GM18520 (cell line): ENCODE measurements around the gene CNPY2.
A peak's percentile ranks its signal among the peaks of the same experiment; 100 is the strongest.
"Not testable (repeated sequence)": the region's sequence is repeated elsewhere in the genome, so short reads cannot be mapped to it uniquely, and the experiment has no call there.

ENCODE experiments used
- ATAC-seq: cut with Tn5 transposase; IDR thresholded peaks from one replicate; pipeline ENCODE4 v1.9.1; 2021; ENCODE audit not compliant: unreplicated experiment

The CNPY2 gene

DNA sequence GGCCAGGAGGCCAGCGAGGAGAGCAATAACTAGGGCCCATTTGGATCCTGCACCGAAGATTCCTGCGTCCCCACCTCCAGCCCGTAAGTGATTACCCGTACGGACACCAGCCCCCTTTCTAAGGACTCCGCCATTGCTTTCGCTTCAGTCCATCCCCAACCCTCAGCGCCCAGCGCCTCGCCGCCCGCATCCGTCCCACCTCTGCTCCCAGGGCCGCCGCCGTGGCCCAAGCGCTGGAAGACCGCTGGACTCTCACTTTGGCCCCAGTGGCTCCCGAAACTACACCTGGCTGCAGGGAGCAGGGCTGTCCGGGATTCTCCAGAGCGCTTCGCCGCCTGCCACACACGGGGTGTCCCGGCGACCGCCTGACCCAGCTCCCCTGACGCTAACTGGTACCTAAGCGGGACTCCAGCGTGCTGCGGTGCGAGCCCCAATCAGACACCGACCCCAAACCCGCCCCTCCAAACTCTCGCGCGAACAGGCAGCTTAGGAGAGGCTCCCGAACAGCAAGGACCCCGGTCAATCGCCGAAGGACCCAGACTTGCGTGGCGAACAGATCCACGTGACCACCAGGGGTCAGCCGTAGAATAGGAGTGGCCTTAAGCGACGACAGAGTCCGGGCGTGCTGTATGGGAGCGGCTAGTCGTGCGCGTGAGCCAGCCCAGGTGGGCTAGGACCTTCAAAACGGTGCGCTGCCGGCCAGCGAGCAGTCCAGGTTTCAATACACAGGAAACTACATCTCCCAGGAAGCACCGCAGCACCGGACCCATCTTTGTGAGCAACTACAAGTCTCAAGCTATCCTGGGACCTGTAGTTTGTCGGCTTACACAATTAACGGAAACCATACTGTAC lies at the start of gene CNPY2:
CNPY2 (minus strand) TSS at position 367 of the 852 bp plus-strand sequence. CDS start 771 bp downstream, outside the sequence.
- peak; percentile 83 for ATAC-seq

DNA sequence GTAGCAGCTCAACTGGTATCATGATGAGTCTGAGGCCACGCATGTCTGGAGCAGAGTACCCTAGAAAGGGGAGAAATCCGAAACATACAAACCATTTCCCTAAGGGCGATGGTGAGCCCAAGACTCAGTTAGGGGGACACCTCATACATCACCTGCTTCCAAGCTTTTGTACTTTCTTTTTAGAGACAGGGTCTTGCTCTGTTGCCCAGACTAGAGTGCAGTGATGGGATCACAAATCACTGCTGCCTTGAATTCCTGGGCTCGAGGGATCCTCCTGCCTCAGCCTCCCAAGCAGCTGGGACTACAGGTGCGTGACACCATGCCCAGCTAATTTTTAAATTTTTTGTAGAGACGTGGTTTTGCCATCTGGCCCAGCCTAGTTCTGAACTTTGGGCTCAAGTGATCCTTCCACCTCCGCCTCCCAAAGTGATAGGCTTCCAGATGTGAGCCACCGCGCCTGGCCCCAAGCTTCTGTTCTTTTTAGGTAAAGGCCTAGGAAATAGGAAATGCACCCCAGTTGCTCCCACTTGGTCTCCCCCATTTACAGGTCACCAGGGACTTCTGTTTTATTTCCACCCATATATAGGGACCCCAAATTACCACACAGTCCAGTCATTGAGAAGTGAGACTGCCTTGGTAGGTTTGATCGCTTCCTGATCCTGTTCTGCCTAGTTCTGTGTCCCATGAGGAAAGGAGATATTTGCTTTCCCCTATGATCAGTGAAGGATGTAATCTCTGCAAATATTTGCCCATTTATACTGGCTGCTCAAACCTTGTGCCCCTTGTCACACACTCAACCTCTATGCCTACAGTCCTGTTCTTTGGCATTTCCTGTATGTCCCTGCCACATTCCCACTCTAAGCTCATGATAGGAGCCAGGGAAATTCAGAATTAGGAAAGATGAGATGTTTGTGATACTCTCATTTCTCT lies 46.6 kb upstream of the CNPY2 start, which contains the start of gene APOF:
APOF (minus strand) TSS at position 728 of the 930 bp plus-strand sequence; CDS start at position 616, 112 bp downstream.
- no peak for ATAC-seq

DNA sequence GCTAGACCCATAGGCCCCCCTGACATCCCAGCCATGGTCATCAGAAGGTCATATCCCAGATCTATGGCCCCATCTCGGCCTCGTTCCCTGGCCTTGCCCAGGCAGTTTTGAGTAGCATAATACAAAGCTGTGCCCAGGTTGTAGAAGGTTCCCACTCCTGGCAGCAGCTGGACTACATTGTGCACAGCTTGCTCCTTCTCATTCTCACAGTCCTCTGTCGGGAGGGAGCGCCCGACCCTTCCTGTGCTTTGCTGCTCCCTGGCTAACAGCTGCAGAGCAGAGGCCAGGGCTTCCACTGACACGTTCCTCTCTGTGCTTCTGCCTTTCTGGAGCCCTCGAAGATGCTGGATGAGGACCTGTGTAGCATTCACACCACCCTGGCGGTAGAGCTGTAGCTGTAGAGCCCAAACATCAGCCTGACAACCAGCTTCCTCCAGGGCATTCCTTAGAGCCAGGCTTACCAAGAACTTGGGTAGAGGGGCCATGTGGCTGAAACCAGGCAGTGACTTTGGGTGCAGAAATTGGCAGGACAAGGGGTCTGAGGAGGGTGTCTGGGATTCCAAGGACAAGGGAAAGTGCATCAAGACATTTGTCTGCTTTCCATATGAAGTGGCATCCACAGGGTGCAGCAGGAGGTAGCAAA lies 45.8 kb upstream of the CNPY2 start:
- ATAC-seq = no peak

DNA sequence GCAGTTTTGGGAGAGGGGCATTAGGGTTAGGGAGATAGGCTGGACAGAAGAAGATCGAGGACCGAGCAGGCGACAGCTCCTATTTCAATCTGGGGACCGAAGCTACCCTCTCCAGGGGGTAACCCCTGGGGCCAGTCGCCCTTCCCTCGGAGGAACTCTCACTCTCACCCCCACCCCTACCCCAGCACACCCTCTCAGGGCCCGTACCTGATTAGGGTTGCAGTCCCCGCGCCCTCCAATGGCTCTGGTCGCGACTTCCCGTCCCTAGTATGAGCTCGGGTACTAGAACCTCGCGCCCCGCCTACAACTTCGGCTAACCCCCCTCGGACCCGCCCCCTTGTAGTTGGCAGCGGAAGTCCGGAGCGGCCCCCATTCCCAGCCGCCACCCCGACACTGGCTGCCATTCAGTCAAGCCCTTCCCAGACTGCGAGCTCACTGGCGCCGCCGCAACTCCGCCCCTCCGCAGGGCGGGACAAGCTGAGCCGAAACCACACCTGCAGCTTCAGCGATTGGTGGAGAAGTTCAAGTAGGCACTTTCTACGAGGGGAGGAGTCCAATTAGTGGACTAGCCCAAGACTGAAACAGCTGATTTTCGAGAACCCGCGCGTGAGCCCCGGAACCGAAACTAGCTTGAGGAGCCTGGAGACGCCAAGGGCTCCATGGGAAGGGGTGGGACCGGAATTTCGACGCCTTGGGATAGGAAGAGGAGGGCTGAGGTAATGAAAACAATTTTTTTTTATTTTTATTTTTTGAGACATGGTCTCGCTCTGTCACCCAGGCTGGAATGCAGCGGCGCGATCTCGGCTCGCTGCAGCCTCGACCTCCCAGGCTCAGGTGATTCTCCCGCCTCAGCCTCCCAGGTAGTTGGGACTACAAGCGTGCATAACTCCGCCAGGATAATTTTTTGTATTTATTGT lies 44.3 kb upstream of the CNPY2 start, which contains the start of gene STAT2:
STAT2 (minus strand) TSS at position 257 of the 917 bp plus-strand sequence. CDS start 3,536 bp downstream, outside the sequence.
- peak; percentile 97 for ATAC-seq

DNA sequence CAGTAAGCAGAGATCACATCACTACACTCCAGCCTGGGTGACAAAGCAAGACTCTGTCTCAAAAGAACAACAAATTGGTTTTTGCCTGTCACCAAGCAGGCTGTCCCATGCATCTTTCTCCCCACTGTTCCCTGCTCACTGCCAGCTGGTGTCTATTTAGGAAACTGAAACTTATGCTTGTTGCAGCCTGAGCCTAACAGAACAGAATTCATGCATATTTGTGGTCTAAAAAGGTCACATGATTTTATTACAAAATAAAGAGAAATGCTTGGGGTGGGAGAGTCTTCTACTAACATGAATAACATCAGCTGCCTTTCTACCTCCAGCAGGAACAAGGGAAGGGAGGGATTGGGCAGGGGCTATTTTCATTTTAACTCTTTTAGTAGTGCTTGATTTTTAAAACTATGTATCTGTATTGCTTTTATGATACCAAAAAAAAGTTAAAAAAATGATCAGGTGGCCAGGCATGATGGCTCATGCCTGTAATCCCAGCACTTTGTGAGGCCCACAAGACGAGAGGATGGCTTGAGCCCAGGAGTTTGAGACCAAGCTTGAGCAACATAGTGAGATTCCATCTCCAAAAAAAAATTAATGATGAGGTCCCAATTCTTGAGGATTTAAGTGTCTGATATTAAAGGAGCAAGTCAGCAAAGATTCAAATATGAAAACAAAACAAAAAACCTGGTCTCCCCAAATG lies 43.2 kb upstream of the CNPY2 start:
- ATAC-seq = no peak

DNA sequence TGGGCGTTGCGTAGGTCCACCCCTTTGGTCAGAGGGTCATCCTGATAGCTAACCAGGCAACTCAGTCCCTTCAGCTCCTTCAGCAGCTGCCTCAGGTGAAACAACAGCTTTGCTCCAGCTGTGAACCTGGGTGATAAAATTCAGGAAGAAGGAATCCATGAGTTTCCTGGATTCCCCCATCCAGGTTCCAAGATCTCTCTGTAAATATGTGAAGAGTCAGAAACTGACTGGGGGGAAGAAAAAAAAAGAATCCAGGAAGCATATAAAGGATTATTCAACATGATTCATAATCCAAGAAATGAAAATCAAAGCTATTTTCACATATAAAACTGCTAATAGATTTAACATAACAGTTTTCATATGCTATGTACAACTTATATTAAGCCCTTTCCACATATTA lies 35.5 kb upstream of the CNPY2 start:
- no peak for ATAC-seq

DNA sequence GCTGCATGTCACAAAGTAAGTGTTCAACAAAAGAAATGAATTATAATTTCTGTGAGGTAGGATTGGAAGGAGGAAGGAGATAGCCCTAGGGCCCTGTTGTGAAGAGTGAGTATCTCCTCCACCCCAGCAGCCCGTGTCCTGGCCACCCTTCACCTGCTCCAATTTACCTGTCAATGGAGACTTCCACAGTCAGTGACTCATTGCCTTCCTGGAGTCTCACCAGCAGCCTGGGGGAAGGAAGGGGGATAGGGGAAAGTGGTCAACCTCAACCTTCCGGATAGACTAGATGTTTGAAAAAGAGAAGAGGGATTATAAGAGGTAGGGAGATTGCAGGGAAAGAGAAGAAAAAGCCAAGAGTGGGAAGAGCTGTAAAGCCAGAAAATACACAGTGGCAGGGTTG lies 34.9 kb upstream of the CNPY2 start:
- no peak for ATAC-seq

DNA sequence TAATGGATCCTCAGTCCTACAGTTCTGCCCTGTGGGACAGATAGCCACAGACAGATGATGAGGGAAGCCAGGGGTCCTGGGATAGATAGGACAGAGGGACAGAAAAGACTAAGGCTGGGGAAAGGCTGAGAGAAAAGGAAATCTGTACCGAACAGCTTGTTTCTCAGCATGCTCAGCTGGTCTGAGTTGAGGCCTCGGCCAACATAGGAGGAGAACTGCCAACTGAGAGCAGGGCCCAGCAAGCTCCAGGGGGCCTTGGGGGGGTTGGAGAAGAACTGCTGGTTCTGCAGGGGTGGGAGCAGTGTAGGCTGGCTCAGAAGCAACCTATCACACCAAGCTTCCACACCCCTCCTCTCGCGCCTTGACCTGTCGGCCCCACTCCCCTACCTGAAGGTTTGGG lies 33.0 kb upstream of the CNPY2 start:
- ATAC-seq = no peak

DNA sequence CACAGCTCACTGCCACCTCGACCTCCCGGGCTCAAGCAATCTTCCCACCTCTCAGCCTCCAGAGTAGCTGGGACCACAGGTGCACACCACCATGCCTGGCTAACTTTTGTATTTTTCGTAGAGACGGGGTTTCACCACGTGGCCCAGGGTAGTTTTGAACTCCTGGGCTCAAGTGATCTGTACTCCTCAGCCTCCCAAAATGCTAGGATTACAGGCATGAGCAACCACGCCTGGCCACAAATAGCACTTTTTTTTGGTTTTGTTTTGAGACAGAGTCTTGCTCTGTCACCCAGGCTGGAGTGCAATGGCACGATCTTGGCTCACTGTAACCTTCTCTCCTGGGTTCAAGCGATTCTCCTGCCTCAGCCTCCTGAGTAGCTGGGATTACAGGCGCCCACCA lies 31.5 kb upstream of the CNPY2 start:
- not testable (repeated sequence) for ATAC-seq

DNA sequence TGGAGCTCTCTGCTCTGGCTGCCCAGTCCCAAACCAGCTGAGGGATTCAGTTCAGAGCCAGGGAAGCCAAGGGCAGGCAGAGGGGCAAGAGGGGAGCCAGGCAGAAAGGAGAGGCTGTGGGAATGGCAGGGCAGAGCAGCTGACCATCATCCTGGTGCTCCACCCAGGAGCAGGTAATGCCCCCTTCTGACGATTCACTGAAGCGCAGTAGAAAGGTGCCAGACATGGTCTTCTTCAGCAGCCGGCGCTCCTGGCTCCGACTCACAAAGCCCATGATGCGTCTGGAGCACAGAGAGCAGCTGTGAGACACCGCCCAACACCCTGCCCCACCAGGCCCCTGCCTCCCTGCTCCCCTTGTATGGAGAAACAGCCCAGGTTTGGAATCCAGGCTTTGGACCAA lies 30.9 kb upstream of the CNPY2 start:
- ATAC-seq = no peak

DNA sequence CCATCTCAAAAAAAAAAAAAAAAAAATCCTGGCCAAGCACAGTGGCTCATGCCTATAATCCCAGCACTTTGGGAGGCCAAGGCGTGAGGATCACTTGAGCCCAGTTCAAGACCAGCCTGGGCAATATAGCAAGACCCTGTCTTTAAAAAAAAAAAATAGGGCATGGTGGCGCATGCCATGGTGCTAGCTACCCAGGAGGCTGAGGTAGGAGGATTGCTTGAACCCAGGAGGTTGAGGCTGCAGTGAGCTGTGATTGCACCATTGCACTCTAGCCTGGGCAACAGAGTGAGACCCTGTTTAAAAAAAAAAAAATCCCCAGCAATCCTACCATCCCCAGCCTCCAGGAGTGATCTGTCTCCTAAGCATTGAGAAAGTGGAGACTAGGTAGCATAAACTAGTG lies 26.5 kb upstream of the CNPY2 start:
- not testable (repeated sequence) for ATAC-seq

DNA sequence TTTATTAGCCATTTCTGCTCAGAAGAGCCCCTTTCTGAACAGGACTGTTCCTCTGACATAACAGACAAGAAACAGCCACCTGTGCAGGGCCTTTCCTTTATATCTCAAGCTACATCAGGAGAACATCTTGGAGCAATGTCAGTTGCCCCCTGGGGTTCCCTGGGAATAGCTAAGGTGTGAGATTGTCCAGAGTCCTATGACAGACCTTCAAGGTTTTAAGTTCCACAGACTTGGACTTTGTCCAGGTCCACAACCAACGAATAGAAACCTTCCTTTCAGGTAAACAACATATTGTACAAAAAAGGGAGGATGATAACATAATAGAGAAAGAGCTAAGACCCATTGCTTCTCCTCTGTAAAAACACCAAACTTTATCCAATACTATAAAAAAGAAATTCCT lies 25.8 kb upstream of the CNPY2 start:
- ATAC-seq = no peak

DNA sequence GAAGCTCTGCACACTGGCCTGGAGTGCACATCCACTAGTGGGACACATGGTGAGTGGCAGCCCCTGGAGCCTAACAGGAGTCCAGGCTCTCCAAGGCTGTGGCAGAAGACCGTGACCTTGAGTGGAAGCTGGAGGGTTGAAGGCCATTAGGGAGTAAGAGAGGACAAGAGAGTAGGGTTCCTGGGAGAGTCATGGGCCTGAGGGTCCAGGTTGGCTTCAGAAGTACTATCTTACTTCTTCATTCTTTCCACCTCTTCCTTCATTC lies 23.3 kb upstream of the CNPY2 start:
- ATAC-seq = no peak

DNA sequence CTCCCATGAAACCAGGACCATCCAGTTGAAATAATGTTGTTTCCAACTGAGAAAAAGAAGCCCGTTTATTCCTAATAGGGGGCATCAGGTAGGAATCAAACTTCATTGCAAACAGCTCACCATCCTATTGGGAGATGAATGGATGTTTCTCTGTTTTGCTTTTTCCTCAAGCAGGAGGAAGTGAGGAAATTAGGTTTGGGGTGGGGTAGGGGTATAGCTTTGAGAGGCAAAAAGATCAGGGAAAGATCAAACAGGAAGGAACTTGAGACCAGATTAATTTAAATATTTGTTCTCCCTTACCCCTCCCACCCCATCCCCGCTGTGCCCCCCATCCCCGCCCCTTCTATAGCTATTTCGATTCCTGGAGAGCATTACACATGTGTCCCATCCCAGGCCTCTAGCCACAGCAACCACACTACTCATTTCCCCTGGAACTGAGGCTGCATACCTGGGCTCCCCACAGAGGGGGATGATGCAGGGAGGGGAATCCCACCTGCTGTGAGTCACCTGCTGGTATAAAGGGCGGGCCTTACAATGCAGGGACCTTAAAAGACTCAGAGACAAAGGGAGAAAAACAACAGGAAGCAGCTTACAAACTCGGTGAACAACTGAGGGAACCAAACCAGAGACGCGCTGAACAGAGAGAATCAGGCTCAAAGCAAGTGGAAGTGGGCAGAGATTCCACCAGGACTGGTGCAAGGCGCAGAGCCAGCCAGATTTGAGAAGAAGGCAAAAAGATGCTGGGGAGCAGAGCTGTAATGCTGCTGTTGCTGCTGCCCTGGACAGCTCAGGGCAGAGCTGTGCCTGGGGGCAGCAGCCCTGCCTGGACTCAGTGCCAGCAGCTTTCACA lies 22.7 kb upstream of the CNPY2 start, which contains the start of gene IL23A:
IL23A (plus strand) TSS at position 577 of the 850 bp plus-strand sequence; CDS start at position 738, 161 bp downstream.
- no peak for ATAC-seq

DNA sequence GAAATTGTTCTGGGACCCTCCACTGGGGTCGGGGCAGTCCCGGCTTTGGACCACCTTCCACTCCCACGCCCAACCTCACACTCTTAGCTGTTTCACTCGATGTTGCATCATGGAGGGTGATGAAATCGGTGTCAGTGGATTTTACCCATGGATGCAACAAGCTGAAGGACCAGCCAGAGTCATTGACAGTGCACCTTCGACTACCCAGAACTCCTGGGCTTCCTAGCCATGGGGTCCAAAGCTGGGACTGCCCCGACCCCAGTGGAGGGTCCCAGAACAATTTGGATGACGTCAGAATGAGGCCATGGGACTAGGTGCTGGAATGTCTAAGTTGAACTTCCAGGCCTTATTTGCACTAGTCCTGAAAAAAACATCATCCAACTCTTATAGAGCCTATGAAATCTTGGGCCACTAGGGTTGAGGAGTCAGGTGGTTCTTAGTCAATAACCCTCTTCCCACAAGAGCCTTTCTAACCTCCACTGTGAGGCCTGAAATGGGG lies 22.0 kb upstream of the CNPY2 start:
- no peak for ATAC-seq

DNA sequence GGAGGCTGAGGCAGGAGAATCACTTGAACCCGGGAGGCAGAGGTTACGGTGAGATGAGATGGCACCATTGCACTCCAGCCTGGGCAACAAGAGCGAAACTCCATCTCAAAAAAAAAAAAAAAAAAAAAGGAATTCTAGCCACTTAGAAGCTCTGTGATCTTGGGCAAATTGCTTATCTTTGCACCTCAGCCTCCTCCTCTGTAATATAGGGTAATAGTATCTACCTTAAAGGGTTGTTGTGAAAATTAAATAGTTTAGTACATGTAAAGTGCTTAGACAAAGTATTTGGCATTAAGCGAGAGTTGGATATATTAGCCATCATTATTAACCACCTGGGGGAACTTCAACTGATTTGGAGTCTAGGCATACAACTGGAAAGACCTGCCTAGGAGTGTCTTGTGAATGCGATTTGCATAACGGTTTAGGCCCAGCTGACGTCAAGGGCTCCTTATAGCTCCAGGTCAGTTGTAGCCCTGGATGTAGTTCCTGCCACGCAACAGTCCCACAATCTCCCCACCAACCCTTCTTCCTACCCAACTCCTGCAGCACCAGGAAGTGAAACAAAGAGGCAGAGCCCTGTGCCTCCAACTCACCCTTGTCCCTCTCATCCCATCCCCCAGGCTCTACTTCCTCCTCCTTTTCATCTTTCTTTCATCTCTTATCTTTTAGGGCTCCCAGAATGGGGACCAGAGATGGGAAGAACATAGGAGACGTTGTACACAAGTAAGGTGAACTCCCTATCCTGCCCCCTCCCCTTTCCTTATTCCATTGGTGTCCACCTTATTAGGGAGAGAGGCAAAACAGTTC lies 20.8 kb upstream of the CNPY2 start:
- no peak for ATAC-seq

DNA sequence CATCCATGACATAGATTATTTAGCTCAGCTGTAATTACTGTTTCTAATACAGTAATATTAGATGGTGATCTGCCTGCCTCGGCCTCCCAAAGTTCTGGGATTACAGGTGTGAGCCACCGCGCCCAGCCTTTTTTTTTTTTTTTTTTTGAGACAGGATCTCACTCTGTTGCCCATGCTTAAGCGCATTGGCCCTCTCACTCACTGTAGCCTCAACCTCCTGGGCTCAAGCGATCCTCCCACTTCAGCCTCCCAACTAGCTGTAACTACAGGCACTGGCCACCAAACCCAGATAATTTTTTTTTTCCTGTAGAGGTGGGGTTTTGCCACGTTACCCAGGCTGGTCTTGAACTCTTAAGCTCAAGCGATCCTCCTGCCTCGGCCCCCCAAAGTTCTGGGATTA lies 19.7 kb upstream of the CNPY2 start:
- not testable (repeated sequence) for ATAC-seq

DNA sequence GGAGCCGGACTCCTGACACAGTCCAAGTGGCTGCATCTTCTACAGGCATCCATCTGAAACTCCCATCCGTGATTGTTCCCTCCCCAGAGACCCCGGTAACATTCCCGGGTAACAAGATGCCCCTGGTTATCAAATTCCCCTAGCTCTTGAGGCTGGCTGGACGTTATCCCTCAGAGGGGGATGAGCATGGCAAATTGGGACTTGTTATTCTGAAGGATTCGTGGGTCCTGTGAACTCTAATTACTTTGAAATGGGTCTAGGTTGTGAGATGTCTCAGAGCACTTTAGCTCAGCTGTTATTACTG lies 18.7 kb upstream of the CNPY2 start:
- ATAC-seq = no peak
